ENCODE measurements around the gene KCNJ12. TPM values are rescaled to one million over a fixed set of nuclear protein-coding genes. Genes with fewer than 3 reads are reported as not detected.

The KCNJ12 gene
- polyA plus RNA-seq, 6 donors from 2014 or later, result not detected

Other genes starting within 250 kb of the KCNJ12 start
- gene DHRS7B, start 249.4 kb upstream of the KCNJ12 start, polyA plus RNA-seq (ENCODE audit: low read depth in 6 of 6), result 10 to 100 TPM in 2 of 6 donors, 1 to 10 TPM in 4; 3.9 to 11.7 (median 8.7) TPM
- gene TMEM11, start 162.2 kb upstream of the KCNJ12 start, polyA plus RNA-seq (ENCODE audit: low read depth in 6 of 6), result 10 to 100 TPM; 39.7 to 54.3 (median 42.7) TPM
- 1 to 10 TPM in 3 of 6 donors, under 1 TPM in 2, not detected in 1; 0.52 to 2.2 (median 1.2) TPM for gene NATD1, start 122.9 kb upstream of the KCNJ12 start, polyA plus RNA-seq (ENCODE audit: low read depth in 6 of 6)
- gene MAP2K3, start 91.6 kb upstream of the KCNJ12 start, polyA plus RNA-seq (ENCODE audit: low read depth in 6 of 6), result 100 to 1,000 TPM in 2 of 6 donors, 10 to 100 TPM in 4; 93.2 to 151 (median 99.7) TPM